ENCODE data around the gene RASAL3.
"Not testable (repeated sequence)": the region's sequence is repeated elsewhere in the genome, so short reads cannot be mapped to it uniquely, and the experiment has no call there.

RASAL3 gene

DNA sequence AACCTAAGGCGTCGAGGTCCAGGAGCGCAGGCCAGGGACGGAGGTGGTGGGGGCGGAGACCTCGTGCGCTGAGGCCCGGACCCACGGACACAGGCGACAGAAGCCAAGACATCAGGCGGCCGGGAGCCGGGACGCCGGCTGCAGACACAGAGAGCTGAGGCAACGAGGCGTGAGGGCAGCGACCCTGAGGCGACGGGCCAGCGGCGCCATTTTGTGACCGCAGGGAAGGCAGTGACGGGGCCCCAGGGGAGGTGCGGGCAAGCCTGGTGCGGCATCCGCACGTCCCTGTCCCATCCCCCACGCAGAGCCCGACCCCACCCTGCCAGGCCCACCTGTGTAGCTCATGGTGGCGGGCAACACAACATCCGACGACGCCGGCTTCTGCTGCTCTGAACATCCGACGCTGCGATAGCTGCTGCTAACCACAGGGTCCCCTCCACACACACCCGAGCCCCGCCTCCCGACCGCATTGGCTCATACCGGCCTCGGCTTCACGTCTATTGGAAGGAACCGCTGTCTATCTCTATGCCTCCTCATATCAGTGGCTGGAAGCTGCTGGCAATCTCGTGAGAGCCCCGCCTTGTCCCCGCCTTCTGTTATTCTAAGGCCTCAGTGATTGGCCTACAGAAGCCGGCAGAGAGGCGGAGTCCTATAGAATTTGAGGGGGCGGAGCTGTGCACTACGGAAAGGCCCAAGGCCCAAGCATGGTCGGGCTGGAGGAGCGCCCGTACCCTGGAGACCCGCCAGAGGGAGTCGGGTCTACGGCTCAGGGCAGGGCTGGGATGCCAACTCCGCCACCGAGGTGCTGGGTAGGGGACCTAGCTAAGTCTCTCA lies 45.5 kb downstream of the RASAL3 start, which contains the start of gene AKAP8L:
Gene AKAP8L, minus strand, starts transcription at position 410 of the 834 bp plus-strand sequence. Its CDS starts 65 bp downstream, at position 345.
- peak; percentile 100 for DNase-seq

- DNase-seq = no peak
These were observed 46.1 kb downstream of the RASAL3 start for GRCh38 chr19:15418231-15418578.

DNA sequence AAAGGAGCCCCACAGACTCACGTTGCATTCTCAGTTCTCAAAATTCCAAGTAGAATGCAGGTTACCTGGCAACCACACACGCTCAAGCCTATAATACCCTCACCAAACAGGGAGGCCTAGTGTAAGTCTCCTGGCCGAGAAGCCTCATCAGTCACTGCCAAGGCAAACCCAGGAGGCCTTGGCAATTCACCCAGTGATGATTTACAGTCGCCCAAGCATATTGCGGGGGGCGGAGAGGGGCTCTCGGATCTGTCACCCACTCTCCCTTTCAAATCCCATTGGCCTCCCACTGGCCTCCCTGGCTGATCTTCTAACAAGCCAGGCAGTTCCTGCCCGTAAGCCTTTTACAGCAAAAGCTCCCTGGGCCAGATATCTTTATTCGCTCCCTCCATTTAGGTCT lies 46.6 kb downstream of the RASAL3 start:
- no peak for DNase-seq

- no peak for DNase-seq
These were observed 51.5 kb downstream of the RASAL3 start for GRCh38 chr19:15412832-15413231.

- DNase-seq = not testable (repeated sequence)
These were observed 53.0 kb downstream of the RASAL3 start for GRCh38 chr19:15411351-15411750.

- no peak for DNase-seq
These were observed 59.5 kb downstream of the RASAL3 start for GRCh38 chr19:15404780-15405211.

GRCh38 chr19:15404097-15404779 lies 60.1 kb downstream of the RASAL3 start:
- DNase-seq = no peak

DNA sequence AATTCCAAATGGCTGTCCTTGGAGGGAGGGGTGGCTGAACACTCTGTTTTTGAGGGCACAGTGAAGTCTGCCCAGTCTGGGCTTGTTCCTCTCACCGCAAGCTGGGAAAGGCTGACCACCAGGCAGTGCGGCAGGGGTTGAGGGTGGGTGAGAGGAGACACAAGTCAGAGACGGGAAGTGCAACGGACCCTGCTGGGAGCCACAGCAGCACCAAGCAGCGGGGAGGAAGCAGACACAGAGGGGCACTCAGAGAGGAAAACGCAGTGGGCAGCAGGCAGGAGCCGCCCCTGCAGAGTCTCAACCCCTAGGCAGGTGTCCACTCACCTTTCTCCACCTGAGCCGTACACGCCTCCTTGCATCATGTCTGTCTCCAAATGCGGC lies 61.2 kb downstream of the RASAL3 start:
- DNase-seq = no peak

DNA sequence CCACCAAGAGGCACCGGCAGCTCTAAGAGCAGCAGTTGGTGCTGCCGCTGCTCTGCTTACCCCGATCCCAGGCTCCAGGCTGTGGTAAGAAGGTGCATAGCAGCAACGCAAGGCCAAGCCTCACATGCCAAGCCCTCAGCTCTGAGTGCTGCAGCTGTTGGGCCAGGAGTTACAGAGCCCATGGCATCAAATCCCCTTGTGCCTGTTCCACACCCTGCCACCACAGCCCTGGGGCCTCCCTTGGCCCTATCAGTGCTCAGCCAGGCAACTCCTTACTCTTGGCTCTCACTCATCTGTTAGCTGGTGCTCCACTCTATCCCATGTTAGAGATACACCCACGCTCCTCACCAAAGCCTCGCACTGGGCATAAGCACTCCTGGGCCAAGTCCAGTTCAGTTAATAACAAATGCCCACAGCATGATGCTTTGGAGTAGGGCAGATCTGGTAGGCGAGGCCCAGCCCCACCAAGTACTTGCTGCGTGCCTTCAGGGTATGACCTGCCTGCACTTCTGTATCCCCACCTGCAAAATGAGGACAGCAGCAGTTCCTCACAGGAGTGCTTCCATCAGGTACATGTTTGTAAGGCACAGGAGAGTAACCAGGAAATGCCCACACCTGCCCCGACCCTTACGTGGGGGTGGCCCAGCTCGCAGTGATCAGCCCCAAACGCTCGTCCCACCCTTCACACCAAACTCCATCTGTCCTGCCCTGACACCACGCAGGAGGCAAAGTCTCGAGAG lies 61.8 kb downstream of the RASAL3 start:
- no peak for DNase-seq

Data from activated CD4-positive, alpha-beta T cell treated with anti-CD3 and anti-CD28 coated beads, Interleukin-2, Interleukin-6, amounts not matched to agents 100 ng/mL and 50 ng/mL, durations not matched to agents 16 hours and 8 hours (primary cell).